Measurements from ENCODE around the gene PCED1B.
"Not testable (repeated sequence)": the region's sequence is repeated elsewhere in the genome, so short reads cannot be mapped to it uniquely, and the experiment has no call there.

The PCED1B gene

GRCh38 chr12:47079468-47079980, at the start of gene PCED1B, which contains the start of gene AMIGO2:
Gene PCED1B, plus strand, starts transcription at chr12:47079621. Its CDS starts 155,443 bp downstream, at chr12:47235064.
Gene AMIGO2, minus strand, starts transcription at chr12:47079959. Its CDS starts 957 bp downstream, at chr12:47079002.
- peak; percentile 77 for DNase-seq

- no peak for DNase-seq
Measured at GRCh38 chr12:47029903-47030302, 49.5 kb upstream of the PCED1B start.

- DNase-seq: peak; percentile 52
Measured at GRCh38 chr12:47032644-47033043, 46.8 kb upstream of the PCED1B start.

DNA sequence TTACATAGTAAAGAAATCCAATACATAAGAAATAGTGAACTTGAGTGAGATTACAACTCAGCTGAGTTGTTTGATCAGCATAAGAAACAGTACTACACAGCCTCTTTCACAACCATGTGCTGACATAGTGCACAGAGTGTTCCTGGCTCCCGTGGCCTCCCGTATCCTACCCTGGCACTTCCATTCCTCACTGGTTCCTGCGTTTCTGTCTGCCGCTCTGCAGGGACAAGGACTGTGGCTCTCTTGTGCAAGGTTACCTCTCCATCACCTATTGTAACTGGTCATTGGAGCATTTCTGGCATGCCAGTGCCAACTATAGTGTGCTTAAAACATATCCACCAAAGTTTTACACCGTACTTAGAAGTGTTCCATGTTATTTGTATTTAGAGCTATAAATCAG, 46.3 kb upstream of the PCED1B start:
- DNase-seq: no peak

GRCh38 chr12:47033789-47034555, 45.4 kb upstream of the PCED1B start:
- no peak for DNase-seq

- no peak for DNase-seq
Measured at GRCh38 chr12:47034661-47035060, 44.8 kb upstream of the PCED1B start.

DNA sequence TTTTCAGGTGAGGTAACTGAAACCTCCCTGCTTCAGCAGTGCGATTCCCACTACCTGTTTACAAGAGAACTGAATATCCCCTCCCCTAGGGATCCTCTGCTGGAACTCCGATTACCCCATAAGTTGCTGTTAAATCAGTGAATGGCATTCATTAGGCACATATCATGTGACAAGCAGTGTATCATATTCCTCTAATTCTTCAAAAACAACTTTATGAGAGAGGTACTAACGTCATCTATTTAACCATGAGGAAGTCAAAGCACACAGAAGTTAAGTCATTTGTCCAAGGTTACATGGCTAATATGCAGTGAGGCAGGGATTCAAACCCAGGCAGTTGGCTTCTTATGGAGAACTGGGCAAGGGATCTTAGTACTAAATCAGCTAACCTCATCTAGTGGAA, 43.9 kb upstream of the PCED1B start:
- no peak for DNase-seq

DNA sequence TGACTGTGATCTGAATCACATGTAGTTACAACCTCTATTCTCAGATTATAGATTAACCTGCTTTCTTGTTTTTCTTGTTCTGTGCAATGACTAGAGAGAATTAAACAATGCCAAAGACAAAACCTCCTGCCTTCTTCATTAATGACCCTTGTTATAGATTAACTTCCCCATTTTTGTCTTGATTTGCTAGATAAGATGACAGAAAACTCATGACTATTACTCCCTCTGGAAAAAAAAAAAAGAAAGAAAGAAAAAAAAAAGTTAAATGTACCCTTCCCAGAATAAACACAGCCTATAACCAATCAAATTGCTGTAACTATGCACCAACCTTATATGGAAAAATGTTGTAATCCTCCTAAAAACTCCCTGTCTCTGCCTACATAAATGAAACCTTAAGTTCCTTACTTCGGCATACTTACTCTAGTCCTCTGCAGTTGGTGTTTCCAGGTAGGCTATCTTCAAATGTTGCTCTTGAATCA, 41.1 kb upstream of the PCED1B start:
- DNase-seq: no peak

- DNase-seq: no peak
Measured at GRCh38 chr12:47039079-47039478, 40.3 kb upstream of the PCED1B start.

- DNase-seq: no peak
Measured at GRCh38 chr12:47039756-47040155, 39.7 kb upstream of the PCED1B start.

DNA sequence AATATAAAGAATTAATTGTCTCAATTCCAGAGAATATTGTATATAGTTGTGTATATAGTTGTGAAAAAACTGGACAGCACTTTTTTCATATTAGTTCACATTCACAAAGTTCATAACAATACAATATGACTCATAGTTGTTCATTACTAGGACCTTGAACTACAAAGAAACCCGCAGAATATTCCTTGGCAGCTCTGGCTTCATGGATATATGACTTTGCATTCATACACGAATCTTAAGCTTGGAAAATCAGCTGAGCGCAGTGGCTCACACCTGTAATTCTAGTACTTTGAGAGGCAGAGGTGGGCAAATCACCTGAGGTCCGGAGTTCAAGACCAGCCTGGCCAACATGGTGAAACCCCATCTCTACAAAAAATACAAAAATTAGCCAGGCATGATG, 38.1 kb upstream of the PCED1B start:
- no peak for DNase-seq

DNA sequence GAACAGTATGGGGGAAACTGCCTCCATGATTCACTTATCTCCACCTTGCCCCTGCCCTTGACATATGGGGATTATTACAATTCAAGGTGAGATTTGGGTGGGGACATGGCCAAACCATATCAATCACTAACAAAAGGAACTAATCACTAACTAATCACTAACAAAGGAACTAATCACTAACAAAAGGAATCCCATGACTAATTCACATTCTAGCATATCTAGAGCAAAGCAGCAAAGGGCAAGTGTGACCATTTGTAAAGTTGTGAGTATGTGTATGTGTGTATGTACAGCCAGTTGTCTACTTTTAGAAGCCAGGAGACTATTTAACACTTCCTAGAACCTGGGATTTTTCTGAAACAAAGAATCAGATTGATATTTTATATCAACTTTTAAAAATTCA, 30.9 kb upstream of the PCED1B start:
- no peak for DNase-seq

- DNase-seq: not testable (repeated sequence)
Measured at GRCh38 chr12:47051291-47051690, 28.1 kb upstream of the PCED1B start.

GRCh38 chr12:47052274-47052673, 27.1 kb upstream of the PCED1B start:
- no peak for DNase-seq

DNA sequence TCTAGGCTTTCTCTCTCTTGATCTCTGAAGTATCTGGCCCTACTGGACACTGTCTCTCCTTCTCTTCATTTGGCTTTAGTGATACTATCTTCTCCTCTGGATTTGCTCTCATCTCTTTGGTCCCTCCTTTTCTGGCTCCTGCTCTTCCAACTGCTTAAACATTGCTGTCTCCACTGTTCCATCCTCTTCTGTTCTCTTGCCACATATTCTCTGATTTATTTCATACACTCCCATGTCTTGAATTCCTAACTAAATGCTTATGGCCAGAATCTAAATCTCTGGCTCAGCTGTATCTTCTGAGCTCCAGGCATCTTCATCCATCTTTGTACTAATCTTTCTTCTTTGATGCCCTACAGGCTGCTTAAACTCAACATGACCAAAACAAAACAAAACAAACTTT, 25.5 kb upstream of the PCED1B start:
- no peak for DNase-seq

DNA sequence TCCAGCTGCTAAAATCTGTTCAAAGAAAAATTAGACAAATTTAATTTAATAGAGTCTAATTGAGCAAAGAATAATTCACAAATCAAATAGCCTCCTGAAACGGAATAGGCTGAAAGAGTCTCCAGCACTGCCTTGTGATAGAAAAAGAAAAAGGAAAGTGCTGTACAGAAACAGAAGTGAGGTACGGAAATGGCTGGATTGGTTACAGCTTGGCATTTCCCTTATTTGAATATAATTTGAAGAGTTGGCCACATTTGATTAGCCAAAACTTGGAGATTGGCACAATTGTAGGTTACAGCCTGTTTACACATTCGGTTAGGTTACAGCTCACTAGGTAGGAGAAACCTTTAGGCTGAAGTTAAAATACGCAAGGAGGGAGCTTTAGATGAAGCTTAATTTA, 24.8 kb upstream of the PCED1B start:
- no peak for DNase-seq

DNA sequence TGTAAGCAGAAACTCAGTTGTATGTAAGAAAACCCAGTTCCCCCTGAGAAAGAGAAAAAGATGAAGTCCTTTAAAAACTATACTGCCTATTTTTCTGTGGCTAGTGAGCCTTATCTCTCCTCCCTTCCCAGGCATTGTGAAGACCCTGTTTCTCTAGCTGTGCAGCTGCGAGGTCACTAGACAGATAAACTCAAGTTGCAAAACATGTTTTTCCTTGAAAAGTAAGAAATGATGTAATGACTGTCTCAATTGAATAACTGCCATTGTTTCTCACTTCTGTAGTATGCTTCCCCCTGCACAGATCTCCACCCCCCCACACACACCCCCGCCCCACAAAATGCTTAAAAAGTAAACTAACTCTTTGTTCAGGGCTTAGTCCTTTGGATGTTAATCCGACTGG, 23.6 kb upstream of the PCED1B start:
- DNase-seq: not testable (repeated sequence)

GRCh38 chr12:47056944-47057343, 22.5 kb upstream of the PCED1B start:
- DNase-seq: not testable (repeated sequence)

DNA sequence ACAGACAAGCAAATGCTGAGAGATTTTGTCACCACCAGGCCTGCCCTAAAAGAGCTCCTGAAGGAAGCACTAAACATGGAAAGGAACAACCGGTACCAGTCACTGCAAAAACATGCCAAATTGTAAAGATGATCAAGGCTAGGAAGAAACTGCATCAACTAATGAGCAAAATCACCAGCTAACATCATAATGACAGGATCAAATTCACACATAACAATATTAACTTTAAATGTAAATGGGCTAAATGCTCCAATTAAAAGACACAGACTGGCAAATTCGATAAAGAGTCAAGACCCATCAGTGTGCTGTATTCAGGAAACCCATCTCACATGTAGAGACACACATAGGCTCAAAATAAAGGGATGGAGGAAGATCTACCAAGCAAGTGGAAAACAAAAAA, 20.8 kb upstream of the PCED1B start:
- not testable (repeated sequence) for DNase-seq

GRCh38 chr12:47065546-47065945, 13.9 kb upstream of the PCED1B start:
- no peak for DNase-seq

GRCh38 chr12:47066278-47067025, 13.0 kb upstream of the PCED1B start:
- DNase-seq: no peak

DNA sequence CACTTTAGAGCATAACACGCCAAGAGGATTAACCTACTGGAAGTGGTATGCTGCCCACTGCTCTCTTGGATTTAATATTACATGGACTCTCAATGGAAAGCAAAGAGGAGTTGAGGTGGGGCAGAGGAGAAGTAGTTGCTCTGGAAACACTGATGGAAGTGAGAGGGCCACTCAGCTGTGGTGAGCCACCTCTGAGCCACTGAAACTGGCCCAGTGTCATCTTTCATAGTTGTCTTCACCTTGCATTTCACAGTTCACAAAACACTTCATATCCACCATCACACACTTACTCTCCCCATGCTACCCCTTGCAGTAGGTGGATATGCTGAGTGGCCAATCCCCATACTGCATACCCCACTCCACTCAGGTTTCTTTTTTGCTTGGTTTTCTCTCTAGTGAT, 12.2 kb upstream of the PCED1B start:
- DNase-seq: no peak

GRCh38 chr12:47067771-47068431, 11.5 kb upstream of the PCED1B start:
- no peak for DNase-seq
